ENCODE data around the gene KIAA1671. TPM values are rescaled to one million over a fixed set of nuclear protein-coding genes. Genes with fewer than 3 reads are reported as not detected.

KIAA1671 gene
- total RNA-seq, 3 donors from 2014 or later = 9.8 to 62.8 (median 36.4) TPM

GRCh38 chr22:24937114-24937513, 15.4 kb upstream of the KIAA1671 start:
- DNase-seq (ENCODE audit: low spot score in 2 of 2) = no peak
- no peak overlapping the region for H3K4me3 ChIP-seq
- no peaks in the 10 kb centered on the region for H3K4me1 ChIP-seq
- no peaks in the 10 kb centered on the region for H3K36me3 ChIP-seq
- TF ChIP-seq POLR2AphosphoS5 (IDR thresholded peaks at IDR 0.05) (no peak), POLR2A (IDR thresholded peaks at IDR 0.05) (no peak), CTCF (IDR thresholded peaks at IDR 0.05) (no peak)
- no peak overlapping the region for H3K27ac ChIP-seq
- H3K27me3 ChIP-seq = no peaks in the 10 kb centered on the region
- H3K9me3 ChIP-seq = no peaks in the 10 kb centered on the region
- intact Hi-C loops (cut with DNase I; ENCODE audit: low total_unique reads) = no loop called here

GRCh38 chr22:24938741-24939341, 13.7 kb upstream of the KIAA1671 start:
- intact Hi-C loops (cut with DNase I; ENCODE audit: low total_unique reads) = no loop called here
- TF ChIP-seq CTCF (IDR thresholded peaks at IDR 0.05) (peak; percentile 24 to 74 (median 58)), POLR2AphosphoS5 (IDR thresholded peaks at IDR 0.05) (no peak)
- Histone ChIP-seq H3K4me1 (no peaks in the 10 kb centered on the region), H3K9me3 (no peaks in the 10 kb centered on the region), H3K27ac (no peak overlapping the region), H3K4me3 (no peak overlapping the region), H3K27me3 (no peaks in the 10 kb centered on the region), H3K36me3 (no peaks in the 10 kb centered on the region)
- no peak for DNase-seq (ENCODE audit: low spot score in 2 of 2)

- DNase-seq (ENCODE audit: low spot score in 2 of 2) = no peak
- Histone ChIP-seq H3K4me3 (no peak overlapping the region), H3K9me3 (no peaks in the 10 kb centered on the region), H3K27me3 (no peaks in the 10 kb centered on the region), H3K36me3 (no peaks in the 10 kb centered on the region), H3K27ac (peak overlapping the region; percentile 88 to 90), H3K4me1 (no peaks in the 10 kb centered on the region)
- TF ChIP-seq POLR2AphosphoS5 (IDR thresholded peaks at IDR 0.05) (no peak), CTCF (IDR thresholded peaks at IDR 0.05) (no peak), POLR2A (IDR thresholded peaks at IDR 0.05) (no peak)
- intact Hi-C loops (cut with DNase I; ENCODE audit: low total_unique reads) = no loop called here
These were observed 10.2 kb upstream of the KIAA1671 start for GRCh38 chr22:24942301-24942700.

GRCh38 chr22:24944217-24944937, 8.1 kb upstream of the KIAA1671 start:
- Histone ChIP-seq H3K36me3 (no peaks in the 10 kb centered on the region), H3K4me1 (no peaks in the 10 kb centered on the region), H3K4me3 (no peak overlapping the region), H3K9me3 (no peaks in the 10 kb centered on the region), H3K27me3 (peaks cover 0 to 2% of the 10 kb centered on the region in 2 donors), H3K27ac (peak overlapping the region; percentile 30 to 90)
- TF ChIP-seq POLR2A (IDR thresholded peaks at IDR 0.05) (no peak), CTCF (IDR thresholded peaks at IDR 0.05) (no peak), POLR2AphosphoS5 (IDR thresholded peaks at IDR 0.05) (no peak)
- no peak for DNase-seq (ENCODE audit: low spot score in 2 of 2)
- intact Hi-C loops (cut with DNase I; ENCODE audit: low total_unique reads) = no loop called here

GRCh38 chr22:24945430-24945829, 7.1 kb upstream of the KIAA1671 start:
- intact Hi-C loops (cut with DNase I; ENCODE audit: low total_unique reads) = no loop called here
- Histone ChIP-seq H3K27ac (peak overlapping the region in 1 of 2 donors; percentile 78), H3K4me3 (no peak overlapping the region), H3K9me3 (no peaks in the 10 kb centered on the region), H3K36me3 (no peaks in the 10 kb centered on the region), H3K4me1 (no peaks in the 10 kb centered on the region), H3K27me3 (peaks cover 0 to 2% of the 10 kb centered on the region in 2 donors)
- TF ChIP-seq POLR2AphosphoS5 (IDR thresholded peaks at IDR 0.05) = no peak
- TF ChIP-seq CTCF (IDR thresholded peaks at IDR 0.05) = no peak
- TF ChIP-seq POLR2A (IDR thresholded peaks at IDR 0.05) = no peak
- no peak for DNase-seq (ENCODE audit: low spot score in 2 of 2)

Data from breast epithelium (tissue), 4 donors.